ENCODE data around the gene TMEM198.

TMEM198 gene

GRCh38 chr2:219530048-219530963 is 13.5 kb upstream of the TMEM198 start:
- H3K27ac Mint-ChIP-seq, result no peak overlapping the region
- peak; percentile 85 to 86 for DNase-seq
- peak; percentile 83 for ATAC-seq
- no peaks in the 10 kb centered on the region for H3K9me3 Mint-ChIP-seq
- H3K27me3 Mint-ChIP-seq, result peaks cover 71% of the 10 kb centered on the region
- H3K4me1 Mint-ChIP-seq, result peaks cover 8% of the 10 kb centered on the region
- no peak overlapping the region for H3K4me3 Mint-ChIP-seq

DNA sequence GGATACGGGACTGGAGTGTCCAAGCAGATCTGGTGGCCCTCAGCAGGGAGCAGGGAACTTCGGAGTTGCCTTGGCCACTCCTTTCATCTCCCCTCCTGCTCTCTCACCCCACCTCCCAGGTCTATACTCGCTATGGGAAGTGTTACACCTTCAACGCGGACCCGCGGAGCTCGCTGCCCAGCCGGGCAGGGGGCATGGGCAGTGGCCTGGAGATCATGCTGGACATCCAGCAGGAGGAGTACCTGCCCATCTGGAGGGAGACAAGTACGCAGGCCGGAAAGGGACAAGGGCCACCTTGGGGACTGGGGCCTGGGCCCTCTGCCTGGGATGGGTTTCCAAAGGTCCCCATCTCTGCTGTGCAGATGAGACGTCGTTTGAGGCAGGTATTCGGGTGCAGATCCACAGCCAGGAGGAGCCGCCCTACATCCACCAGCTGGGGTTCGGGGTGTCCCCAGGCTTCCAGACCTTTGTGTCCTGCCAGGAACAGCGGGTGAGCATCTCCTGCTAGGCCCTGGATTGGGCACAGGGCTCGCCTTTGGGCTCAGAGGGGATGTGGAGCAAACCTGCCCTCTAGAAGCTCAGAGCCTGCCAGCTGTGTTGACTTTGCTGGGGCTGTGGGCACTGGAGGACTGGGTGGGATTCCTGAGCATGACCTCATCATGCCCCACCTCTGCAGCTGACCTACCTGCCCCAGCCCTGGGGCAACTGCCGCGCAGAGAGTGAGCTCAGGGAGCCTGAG is 12.0 kb upstream of the TMEM198 start:
- H3K9me3 Mint-ChIP-seq, result no peaks in the 10 kb centered on the region
- peaks cover 56% of the 10 kb centered on the region for H3K27me3 Mint-ChIP-seq
- ATAC-seq (no peak), DNase-seq (no peak)
- H3K4me3 Mint-ChIP-seq, result no peak overlapping the region
- H3K4me1 Mint-ChIP-seq, result peaks cover 8% of the 10 kb centered on the region
- no peak overlapping the region for H3K27ac Mint-ChIP-seq

DNA sequence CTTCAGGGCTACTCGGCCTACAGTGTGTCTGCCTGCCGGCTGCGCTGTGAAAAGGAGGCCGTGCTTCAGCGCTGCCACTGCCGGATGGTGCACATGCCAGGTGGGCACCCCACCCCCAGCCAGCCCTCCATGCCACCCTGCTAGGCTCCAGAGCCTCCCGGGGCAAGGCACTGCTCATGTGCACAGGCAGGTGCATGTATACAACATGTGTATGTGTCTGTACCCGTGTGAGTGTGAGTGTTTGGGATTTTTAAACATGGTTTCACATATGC is 11.5 kb upstream of the TMEM198 start:
- Mint-ChIP-seq H3K27me3 (peaks cover 51% of the 10 kb centered on the region), H3K4me1 (peaks cover 8% of the 10 kb centered on the region), H3K4me3 (no peak overlapping the region), H3K27ac (no peak overlapping the region), H3K9me3 (no peaks in the 10 kb centered on the region)
- DNase-seq (no peak), ATAC-seq (no peak)

DNA sequence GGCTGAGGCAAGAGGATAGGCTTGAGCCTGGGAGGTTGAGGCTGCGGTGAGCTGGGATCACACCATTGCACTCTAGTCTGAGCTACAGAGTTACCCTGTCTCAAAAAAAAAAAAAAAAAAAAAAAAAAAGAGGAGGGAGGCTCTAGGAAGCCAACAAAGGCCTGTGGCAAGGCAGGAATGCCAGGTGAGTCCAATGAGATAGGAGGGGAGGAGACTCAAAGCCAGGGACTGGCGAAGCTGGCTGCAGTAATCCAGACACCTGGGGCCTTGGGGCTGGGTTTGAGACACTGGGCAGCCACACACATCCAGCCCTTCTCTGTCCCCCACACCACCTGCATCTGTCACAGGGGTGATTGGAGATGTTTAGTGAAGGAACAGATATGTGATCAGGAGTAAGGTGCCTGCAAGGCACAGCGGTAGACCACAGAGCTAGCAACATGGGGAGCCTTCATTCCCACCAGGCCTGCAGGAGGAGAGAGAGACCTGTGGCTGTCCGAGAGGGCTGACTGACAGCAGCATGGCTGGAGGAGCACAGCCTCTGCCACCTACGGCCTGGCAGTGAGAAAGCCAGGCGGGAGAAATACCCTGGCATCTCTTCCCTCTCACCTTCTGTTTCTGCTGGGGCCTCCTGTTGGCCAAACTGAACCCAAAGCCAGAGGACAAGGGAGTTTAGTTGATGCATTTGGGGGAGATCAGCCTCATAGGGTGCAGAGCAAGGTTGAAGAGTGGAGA is 9.7 kb upstream of the TMEM198 start:
- Mint-ChIP-seq H3K27me3 (peaks cover 33% of the 10 kb centered on the region), H3K4me1 (peaks cover 8% of the 10 kb centered on the region), H3K4me3 (no peak overlapping the region), H3K27ac (no peak overlapping the region), H3K9me3 (no peaks in the 10 kb centered on the region)
- DNase-seq (no peak), ATAC-seq (no peak)

- Mint-ChIP-seq H3K4me1 (peaks cover 4% of the 10 kb centered on the region), H3K9me3 (no peaks in the 10 kb centered on the region), H3K4me3 (no peak overlapping the region), H3K27ac (no peak overlapping the region), H3K27me3 (peaks cover 10% of the 10 kb centered on the region)
- no peak for DNase-seq
- no peak for ATAC-seq
Observed at GRCh38 chr2:219536425-219536824, 7.4 kb upstream of the TMEM198 start.

DNA sequence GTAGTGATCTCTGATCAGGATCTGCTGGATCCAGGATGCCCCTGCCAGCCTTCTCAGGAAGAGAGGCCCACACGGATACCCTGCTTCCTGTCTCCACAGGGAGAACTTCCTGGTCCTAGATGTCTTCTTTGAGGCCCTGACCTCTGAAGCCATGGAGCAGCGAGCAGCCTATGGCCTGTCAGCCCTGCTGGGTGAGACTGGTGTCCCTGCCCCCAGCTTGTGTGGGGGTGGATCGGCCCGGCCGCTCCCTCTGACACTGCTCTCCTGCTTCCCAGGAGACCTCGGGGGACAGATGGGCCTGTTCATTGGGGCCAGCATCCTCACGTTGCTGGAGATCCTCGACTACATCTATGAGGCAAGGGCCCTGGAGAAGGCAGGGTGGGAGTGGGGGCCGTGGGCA is 6.9 kb upstream of the TMEM198 start:
- ATAC-seq (no peak), DNase-seq (no peak)
- H3K4me3 Mint-ChIP-seq, result no peak overlapping the region
- peaks cover 7% of the 10 kb centered on the region for H3K27me3 Mint-ChIP-seq
- no peaks in the 10 kb centered on the region for H3K9me3 Mint-ChIP-seq
- H3K27ac Mint-ChIP-seq, result peak overlapping the region in 1 of 2 donors; percentile 41
- H3K4me1 Mint-ChIP-seq, result peaks cover 10% of the 10 kb centered on the region

DNA sequence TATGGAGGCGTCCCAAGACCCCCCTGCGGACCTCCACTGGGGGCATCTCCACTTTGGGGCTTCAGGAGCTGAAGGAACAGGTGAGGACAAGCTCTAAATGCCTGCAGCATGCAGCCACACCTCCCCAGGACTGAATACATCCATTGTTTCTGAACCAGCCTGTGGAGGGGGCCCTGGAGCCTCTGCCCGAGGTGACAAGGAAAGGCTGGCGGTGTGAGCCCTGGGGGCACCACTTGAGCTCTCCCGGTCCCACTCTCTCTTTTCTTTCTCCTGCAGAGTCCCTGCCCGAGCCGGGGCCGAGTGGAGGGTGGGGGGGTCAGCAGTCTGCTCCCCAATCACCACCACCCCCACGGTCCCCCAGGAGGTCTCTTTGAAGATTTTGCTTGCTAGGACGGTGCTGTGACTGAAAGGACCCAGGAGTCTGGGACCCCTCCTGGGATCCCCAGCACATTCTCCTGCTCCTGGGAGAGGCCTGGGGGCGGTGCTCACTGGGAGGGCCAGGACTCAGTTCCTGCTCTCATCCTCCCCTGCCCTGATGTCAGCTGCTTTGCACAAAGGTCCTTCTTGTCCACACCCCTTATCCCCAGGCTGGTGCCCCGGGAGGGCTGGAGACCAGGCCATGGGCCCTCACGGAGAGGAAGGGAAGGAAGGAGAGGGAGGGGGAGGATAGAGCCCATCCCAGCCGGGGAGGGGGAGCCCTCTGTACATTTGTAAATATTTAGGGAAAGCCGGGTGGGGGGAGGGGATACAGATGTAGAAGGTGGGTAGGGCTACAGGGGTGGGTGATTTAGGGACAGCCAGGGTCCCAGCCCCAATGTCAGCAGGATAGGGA is 6.0 kb upstream of the TMEM198 start:
- no peaks in the 10 kb centered on the region for H3K27me3 Mint-ChIP-seq
- H3K9me3 Mint-ChIP-seq, result no peaks in the 10 kb centered on the region
- no peak overlapping the region for H3K27ac Mint-ChIP-seq
- no peak for ATAC-seq
- H3K4me1 Mint-ChIP-seq, result peaks cover 15% of the 10 kb centered on the region
- no peak overlapping the region for H3K4me3 Mint-ChIP-seq
- no peak for DNase-seq

DNA sequence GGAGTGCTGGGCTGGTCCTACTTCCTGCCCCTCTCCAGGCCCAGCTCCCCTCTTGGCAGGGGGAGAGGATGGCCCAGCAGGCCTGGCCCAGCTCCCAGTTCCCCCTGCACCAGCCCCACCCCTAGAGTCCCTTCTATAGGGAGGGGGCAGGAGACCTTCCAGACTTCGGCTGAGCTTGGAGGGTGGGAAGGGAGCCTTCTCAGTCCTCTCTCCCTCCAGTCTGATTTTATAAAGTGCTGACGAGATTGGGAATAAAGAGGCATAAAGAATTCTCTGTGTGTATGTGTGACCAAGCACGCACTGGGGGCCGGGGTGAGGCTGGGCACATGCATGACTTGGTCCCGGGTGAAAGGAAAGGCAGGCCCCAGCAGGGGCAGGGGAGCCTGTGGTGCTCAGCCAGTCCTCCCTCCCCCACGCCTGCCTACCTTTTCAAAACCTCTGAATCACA is 5.3 kb upstream of the TMEM198 start:
- no peak for DNase-seq
- Mint-ChIP-seq H3K4me3 (no peak overlapping the region), H3K4me1 (peaks cover 15% of the 10 kb centered on the region), H3K9me3 (no peaks in the 10 kb centered on the region), H3K27me3 (no peaks in the 10 kb centered on the region), H3K27ac (no peak overlapping the region)
- ATAC-seq, result no peak

GRCh38 chr2:219538956-219539788 is 4.7 kb upstream of the TMEM198 start:
- Mint-ChIP-seq H3K9me3 (no peaks in the 10 kb centered on the region), H3K27me3 (peaks cover 2% of the 10 kb centered on the region)
- no peak for ATAC-seq

DNA sequence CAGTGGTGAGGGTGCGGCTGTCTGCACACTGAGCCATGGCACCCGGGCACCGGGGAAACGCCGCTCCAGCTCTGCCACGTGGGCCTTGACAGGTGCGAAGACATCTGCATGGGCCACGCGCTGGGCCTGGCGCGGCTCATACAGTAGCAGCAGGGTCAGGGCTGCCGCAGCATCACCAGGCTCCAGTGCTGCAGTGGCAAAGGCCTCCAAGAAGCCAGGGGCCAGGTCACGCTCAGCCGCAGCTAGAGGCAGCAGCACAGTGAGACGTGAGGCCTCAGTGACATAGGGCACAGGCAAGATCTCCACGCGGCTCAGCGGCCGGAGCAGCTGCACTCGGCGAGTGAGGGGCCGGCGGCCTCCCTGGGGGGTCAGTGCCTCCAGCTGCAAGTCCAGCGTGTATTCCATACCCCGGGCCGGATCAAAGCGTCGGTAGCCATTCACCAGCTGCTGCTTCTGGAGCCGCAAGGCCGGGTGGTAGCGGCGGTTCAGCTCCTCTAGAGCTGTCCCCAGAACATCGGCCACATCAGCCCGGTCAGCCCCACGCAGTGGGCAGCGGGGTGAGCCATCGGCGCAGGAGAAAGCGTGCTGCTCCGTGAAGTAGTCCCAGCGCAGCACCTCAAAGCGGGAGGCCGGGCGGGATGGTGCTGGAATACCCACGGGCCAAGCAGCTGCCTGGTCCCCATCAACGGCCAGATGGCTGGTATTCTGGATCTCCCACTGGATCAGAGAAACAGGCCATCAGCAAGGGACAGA is 3.7 kb upstream of the TMEM198 start:
- H3K4me1 Mint-ChIP-seq, result peaks cover 25% of the 10 kb centered on the region
- H3K27ac Mint-ChIP-seq, result no peak overlapping the region
- no peak overlapping the region for H3K4me3 Mint-ChIP-seq
- H3K27me3 Mint-ChIP-seq, result peaks cover 11% of the 10 kb centered on the region
- no peak for ATAC-seq
- H3K9me3 Mint-ChIP-seq, result no peaks in the 10 kb centered on the region
- no peak for DNase-seq

More at GRCh38 chr2:219538956-219539788, 4.7 kb upstream of the TMEM198 start:
- Mint-ChIP-seq H3K27ac (no peak overlapping the region), H3K4me3 (no peak overlapping the region), H3K4me1 (peaks cover 16% of the 10 kb centered on the region)
- DNase-seq, result no peak

DNA sequence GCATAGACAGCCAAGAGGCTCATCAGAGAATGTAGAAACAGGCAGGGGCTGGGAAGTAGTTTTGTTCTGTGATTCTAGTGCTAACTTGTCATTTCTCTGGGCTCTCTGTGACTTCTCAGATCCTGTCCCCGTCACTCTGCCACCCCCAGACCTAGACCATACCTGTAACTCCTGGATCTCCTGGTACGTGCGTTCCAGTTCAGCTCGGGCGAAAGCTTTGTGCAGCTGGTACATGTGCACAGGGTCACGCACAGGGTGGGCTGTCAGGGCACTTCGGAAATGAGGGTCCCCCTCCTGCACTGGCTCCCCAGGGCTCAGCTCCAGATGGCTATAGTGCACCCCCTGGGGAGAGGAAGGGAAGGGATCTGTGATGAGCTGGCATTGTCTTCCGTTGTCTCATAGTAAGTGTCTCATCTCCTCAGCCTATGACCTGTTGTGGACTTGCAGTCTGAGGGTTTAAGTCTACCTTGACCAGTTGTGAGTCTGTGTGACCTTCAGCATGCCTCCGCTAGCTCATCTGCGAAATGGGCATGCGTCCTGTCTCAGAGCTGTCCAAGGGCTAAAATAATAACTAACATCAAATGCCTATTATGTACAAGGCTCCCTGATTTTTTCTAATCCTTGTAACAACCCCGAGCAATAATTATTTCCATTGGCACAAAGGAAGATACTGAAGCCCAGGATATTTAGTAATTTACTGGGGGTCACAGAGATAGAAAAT is 2.9 kb upstream of the TMEM198 start:
- Mint-ChIP-seq H3K4me1 (peaks cover 25% of the 10 kb centered on the region), H3K27ac (no peak overlapping the region), H3K4me3 (no peak overlapping the region), H3K9me3 (no peaks in the 10 kb centered on the region), H3K27me3 (peaks cover 15% of the 10 kb centered on the region)
- DNase-seq, result no peak
- ATAC-seq, result no peak

- peaks cover 25% of the 10 kb centered on the region for H3K4me1 Mint-ChIP-seq
- peak overlapping the region; percentile 89 to 93 for H3K4me3 Mint-ChIP-seq
- no peak overlapping the region for H3K27ac Mint-ChIP-seq
- DNase-seq (peak; percentile 91 to 93), ATAC-seq (peak; percentile 58)
- H3K27me3 Mint-ChIP-seq, result peaks cover 21% of the 10 kb centered on the region
- H3K9me3 Mint-ChIP-seq, result no peaks in the 10 kb centered on the region
Observed at GRCh38 chr2:219541611-219542180, 2.1 kb upstream of the TMEM198 start.
